ENCODE results near the gene CCR9.

- TF ChIP-seq POLR2A (IDR thresholded peaks at IDR 0.05) (no peak), CTCF (IDR thresholded peaks at IDR 0.05) (no peak)
These were observed 36.7 kb downstream of the CCR9 start for GRCh38 chr3:45922950-45923590.
